G401 (cell line): ENCODE data around the gene SETD5. TPM values are rescaled to one million over a fixed set of nuclear protein-coding genes. Genes with fewer than 3 reads are reported as not detected.
"Not testable (repeated sequence)": the region's sequence is repeated elsewhere in the genome, so short reads cannot be mapped to it uniquely, and the experiment has no call there.

Experiments
- DNase-seq: peaks from one replicate; pipeline ENCODE4 v3.0.0-alpha.2; 2015; ENCODE audit warnings: low spot score
- in situ Hi-C: cut with HindIII; loops from 2 replicates; pipeline ENCODE4 v1.10.0; 2016; ENCODE audit warnings: low sequenced_read_pairs, mixed read lengths
- total RNA-seq: library from RNA; depleted of rRNA; stranded (reverse); fragments of >200 nt; shearing (Covaris generic); gene quantifications from 2 replicates; pipeline ENCODE4 v1.2.3, GENCODE V29; 2014

SETD5 gene
- total RNA-seq, 1 experiment from 2014 or later: 60.6 TPM

GRCh38 chr3:9448071-9448470, 50.7 kb downstream of the SETD5 start:
- in situ Hi-C loops: no loop called here

GRCh38 chr3:9448643-9449042, 51.2 kb downstream of the SETD5 start:
- in situ Hi-C loops: no loop called here
- no peak for DNase-seq

More at GRCh38 chr3:9448071-9448470, 50.7 kb downstream of the SETD5 start:
- no peak for DNase-seq

DNA sequence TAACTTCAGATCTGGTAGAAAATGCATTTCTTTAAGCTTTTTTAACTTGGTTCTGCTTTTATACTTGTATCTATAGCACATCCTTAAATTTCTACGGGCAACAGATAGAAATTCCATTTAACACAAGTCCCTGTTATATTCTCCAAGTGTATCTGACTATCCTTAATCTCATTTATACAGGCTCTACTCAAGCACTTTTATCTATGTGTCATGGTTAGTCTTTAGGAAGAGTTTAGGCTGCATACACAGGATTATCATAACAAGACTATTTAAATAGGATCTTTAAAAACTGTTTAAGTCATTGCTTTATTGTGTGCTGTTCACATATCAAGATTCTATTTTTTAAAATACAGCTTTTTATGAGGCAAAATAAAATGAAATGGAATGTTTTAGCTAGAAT, 52.7 kb downstream of the SETD5 start:
- DNase-seq: no peak
- in situ Hi-C loops: no loop called here

DNA sequence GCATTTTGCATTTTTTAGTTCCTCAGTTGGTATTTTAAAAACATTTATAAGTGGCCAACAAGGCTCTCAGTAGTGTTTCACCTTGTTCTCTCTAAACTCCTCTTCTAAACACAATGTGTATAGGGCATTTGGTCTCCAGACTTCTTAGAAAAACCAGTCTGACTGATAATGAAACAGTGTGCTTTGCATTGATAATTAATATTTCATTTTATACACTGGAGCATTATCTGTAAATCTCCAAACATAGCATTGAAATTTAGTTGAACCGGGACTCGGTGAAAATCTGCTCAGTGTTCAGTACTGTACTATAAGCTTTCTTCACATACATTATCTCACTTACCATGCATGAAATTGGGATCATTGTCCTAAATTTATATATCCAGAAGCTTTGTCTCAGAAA, 53.6 kb downstream of the SETD5 start:
- no peak for DNase-seq
- in situ Hi-C loops: no loop called here

GRCh38 chr3:9452417-9452816, 55.0 kb downstream of the SETD5 start:
- no peak for DNase-seq
- in situ Hi-C loops: no loop called here

DNA sequence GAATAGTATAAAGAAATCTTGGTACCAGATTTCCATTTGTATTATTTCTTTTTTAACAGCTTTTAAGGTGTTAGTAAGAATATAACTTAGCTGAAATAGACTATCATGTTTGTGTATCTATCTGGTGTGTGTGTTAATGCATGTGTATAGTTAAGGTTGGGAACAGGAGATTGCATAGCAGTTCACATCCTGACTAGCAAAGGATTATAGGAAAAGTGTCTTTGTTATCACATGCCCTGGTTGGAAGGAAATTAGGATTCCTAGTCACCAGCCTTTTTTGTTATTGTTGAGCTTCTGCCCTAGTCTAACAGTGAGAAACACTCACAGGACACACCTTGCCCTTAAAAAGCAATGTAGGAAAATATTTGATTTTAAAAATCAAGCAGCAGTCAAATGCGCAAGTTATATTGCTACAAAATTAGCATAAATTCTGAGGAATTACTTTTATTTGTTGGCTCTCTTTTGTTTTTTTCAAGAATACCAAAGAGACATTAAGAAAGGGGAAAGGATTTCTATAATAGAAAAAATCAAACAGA, 58.2 kb downstream of the SETD5 start:
- in situ Hi-C loops: no loop called here
- DNase-seq: no peak

DNA sequence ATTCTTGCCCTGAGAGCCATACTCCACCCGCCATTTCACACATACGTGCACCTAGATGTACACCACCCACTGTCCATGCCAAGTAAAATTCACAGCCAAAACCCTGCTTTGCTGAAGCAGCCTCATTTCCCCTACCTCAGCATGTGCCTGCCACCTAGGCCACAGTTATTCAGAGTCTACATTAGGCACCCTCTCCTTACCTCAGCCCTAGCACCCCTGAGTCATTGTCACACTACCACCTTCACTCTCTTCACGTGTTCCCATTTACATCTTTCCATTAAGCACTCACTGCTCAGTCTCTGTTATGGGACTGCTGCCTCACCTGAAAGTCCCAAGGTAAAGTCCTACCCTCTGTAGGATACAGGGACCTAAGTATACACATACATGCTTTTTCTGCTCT, 70.0 kb downstream of the SETD5 start:
- no peak for DNase-seq
- in situ Hi-C loops: no loop called here

DNA sequence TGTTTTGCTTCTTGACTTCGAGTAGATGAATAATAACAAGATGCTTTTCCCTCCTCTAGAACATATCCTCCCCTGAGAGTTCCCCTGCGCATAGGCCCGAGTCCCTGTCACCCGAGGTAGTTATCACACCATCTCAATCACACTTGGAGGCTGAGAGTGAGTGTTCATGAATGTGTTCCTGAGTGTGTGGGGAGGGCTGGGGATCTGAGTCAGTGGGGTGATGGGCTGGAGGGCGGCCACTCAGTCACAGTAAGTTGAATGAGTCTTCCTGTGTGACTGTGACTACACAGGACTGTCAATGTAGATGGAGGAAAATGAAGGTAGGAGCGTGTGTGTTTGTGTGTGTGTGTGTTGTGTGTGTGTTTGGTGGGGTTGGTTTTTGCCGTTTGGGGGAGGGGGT, 71.0 kb downstream of the SETD5 start:
- in situ Hi-C loops: no loop called here
- DNase-seq: no peak

GRCh38 chr3:9469986-9470385, 72.6 kb downstream of the SETD5 start:
- in situ Hi-C loops: no loop called here
- no peak for DNase-seq

DNA sequence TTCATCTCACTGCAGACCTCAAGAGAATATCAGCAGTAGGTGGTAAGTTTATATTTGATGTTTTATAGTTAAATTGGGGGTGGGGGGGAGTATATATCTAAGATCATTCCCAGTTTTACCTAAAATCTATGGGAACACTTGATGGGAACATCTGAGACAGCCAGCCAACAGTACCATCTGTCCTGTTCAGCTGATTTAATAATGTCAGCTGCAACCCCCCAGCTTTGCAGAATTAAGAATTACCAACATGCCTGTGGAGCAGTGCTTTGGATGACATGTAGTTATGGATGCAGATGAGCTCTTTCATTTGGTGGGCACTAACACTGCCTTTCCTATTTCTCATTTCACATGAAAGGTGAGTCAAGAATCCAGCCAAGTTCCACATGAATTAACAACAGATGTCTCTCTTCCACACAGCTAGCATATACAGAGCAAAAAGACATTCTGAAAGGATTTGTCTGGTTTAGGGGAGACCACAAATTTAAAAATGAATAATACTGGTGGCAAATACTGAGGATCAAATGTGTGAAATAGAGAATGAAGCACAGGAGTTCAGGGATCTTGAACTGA, 76.2 kb downstream of the SETD5 start:
- DNase-seq: peak; percentile 65
- in situ Hi-C loops: no loop called here

- DNase-seq: no peak
- in situ Hi-C loops: no loop called here
Measured at GRCh38 chr3:9474482-9474881, 77.1 kb downstream of the SETD5 start.

- no peak for DNase-seq
- in situ Hi-C loops: no loop called here
Measured at GRCh38 chr3:9476935-9477334, 79.5 kb downstream of the SETD5 start.

GRCh38 chr3:9480265-9480664, 82.8 kb downstream of the SETD5 start:
- in situ Hi-C loops: no loop called here

DNA sequence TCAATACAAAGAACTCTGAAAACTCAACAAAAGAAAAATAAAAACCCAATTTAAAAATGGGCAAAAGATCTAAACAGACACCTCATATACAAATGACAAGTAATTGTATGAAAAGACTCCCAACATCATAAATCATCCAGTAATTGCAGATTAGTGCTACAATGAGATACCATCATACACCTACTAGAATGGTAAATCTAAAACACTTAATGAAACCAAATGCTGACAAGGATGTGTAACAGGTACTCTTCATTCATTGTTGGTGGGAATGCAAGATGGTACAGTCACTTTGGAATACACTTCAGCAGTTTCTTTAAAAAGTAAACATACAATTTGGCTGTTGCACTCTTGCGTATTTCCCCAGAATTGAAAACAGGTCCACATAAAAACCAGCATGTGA, 87.8 kb downstream of the SETD5 start:
- DNase-seq: no peak
- in situ Hi-C loops: no loop called here

More at GRCh38 chr3:9480265-9480664, 82.8 kb downstream of the SETD5 start:
- DNase-seq: no peak

- in situ Hi-C loops: no loop called here
- no peak for DNase-seq
Measured at GRCh38 chr3:9491506-9491905, 94.1 kb downstream of the SETD5 start.

GRCh38 chr3:9494036-9494435, 96.6 kb downstream of the SETD5 start:
- DNase-seq, in situ Hi-C loops: not testable (repeated sequence)

DNA sequence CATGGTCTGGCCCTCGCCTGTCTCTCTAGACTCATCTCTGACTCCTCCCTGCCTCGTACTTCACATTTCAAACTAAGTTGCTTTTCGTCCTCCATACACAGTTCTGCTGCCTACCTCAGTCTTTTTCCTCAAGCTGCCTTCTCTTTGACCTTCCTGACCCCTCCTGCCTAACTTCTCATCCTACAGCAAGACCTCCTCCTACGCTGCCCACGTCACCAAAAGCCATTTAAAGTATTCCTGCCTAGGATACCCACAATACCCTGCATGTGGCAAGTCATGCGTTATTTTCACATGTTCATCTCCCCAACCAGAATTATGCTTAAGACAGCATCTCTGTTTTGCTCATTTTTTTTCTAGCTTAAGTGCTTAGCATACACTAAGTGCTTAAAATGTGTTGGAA, 99.5 kb downstream of the SETD5 start:
- in situ Hi-C loops: no loop called here

DNA sequence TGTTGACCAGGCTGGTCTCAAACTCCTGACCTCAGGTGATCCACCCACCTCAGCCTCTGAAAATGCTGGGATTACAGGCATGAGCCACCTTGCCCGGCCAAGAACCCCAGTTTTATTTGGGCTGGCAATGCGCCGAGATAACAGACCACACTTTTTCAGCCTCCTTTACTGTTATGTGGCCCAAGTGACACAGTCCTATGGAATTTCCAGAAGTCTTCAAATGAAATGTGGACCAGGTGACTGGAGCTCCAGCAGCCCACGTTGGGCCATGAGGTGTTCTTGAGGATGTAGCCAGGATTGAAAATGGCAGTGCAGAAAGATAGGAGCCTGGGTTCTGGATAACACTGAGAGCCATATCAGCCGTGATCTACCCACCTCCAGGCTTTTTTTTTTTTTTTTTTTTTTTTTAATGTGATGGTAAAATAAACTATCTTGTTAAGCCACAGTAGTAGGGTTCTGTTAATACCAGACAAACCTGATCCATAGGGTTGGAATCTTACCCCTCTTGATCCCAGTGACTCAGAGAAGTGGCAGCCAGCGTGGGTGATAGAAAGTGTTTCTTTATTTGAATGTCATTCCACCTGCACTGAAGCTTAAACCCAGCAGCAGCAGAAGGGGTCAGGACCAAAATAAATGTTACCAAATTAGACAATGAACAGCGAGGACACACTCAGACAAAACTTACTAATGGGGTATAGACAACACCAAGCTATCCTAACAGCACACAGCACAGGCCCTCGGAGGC, 100.6 kb downstream of the SETD5 start:
- in situ Hi-C loops: no loop called here
- no peak for DNase-seq

More for the DNA sequence above, 99.5 kb downstream of the SETD5 start:
- DNase-seq: no peak

DNA sequence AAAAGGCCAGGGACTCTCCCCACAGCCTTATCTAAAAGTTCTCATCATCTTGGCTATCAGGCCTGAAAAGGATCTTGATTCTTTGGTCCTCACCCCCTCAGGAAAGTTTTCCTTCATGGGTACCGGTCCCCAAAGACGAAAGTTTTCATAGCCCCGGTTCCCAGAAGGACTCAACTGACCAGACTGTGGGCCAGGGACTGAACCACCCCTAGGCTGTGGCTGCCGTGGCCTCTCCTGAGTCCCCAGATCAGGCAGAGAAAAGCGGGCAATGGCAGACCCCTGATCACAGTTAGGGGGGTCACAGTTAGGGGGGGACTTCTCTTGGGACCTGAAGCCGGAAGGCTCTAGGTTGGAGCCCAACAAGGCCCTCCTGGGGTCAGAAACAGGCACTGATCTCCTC, 101.4 kb downstream of the SETD5 start:
- in situ Hi-C loops: no loop called here
- no peak for DNase-seq

- DNase-seq: no peak
- in situ Hi-C loops: no loop called here
Measured at GRCh38 chr3:9499455-9500107, 102.2 kb downstream of the SETD5 start.
